ENCODE data around the gene TMEM167B. TPM values are rescaled to one million over a fixed set of nuclear protein-coding genes. Genes with fewer than 3 reads are reported as not detected.

The TMEM167B gene
- polyA plus RNA-seq, 1 donor, result 40.9 TPM

Other genes starting within 250 kb of the TMEM167B start
- gene AKNAD1, start 233.7 kb upstream of the TMEM167B start, polyA plus RNA-seq (ENCODE audit: insufficient read length), result not detected
- 25.6 TPM for gene GPSM2, start 213.8 kb upstream of the TMEM167B start, polyA plus RNA-seq (ENCODE audit: insufficient read length)
- 42.6 TPM for gene CLCC1, start 127.3 kb upstream of the TMEM167B start, polyA plus RNA-seq (ENCODE audit: insufficient read length)
- 14.6 TPM for gene WDR47, start 48.7 kb upstream of the TMEM167B start, polyA plus RNA-seq (ENCODE audit: insufficient read length)
- gene TAF13, start 14.8 kb upstream of the TMEM167B start, polyA plus RNA-seq (ENCODE audit: insufficient read length), result 49.5 TPM
- 1.6 TPM for gene ELAPOR1, start 23.4 kb downstream of the TMEM167B start, polyA plus RNA-seq (ENCODE audit: insufficient read length)
- gene SARS1, start 123.2 kb downstream of the TMEM167B start, polyA plus RNA-seq (ENCODE audit: insufficient read length), result 140 TPM
- gene CELSR2, start 158.8 kb downstream of the TMEM167B start, polyA plus RNA-seq (ENCODE audit: insufficient read length), result 31.8 TPM
- 29.8 TPM for gene PSRC1, start 192.4 kb downstream of the TMEM167B start, polyA plus RNA-seq (ENCODE audit: insufficient read length)
- gene MYBPHL, start 216.2 kb downstream of the TMEM167B start, polyA plus RNA-seq (ENCODE audit: insufficient read length), result 0.37 TPM

Data from left kidney (tissue), 1 donor.